Vagina (tissue), 2 donors: ENCODE measurements around the gene ZNF488. TPM values are rescaled to one million over a fixed set of nuclear protein-coding genes. Genes with fewer than 3 reads are reported as not detected.

Source experiments
- DNase-seq, 2 donors: peaks; one replicate each; pipeline ENCODE4 v3.0.0-alpha.2; 2017; ENCODE audit errors: extremely low spot score in 2 of 2
- H3K27ac ChIP-seq: fragments of 200-600 bp; sonication (generic); one replicate; pipeline ENCODE4 v1.5.1; 2019
- H3K27me3 ChIP-seq: fragments of 200-600 bp; sonication (generic); one replicate; pipeline ENCODE4 v1.5.1; 2019
- H3K36me3 ChIP-seq, 2 donors: fragments of 200-600 bp; sonication (generic); one replicate each; pipeline ENCODE4 v1.5.1; 2017 to 2019
- H3K4me1 ChIP-seq: fragments of 200-600 bp; sonication (generic); one replicate; pipeline ENCODE4 v1.5.1; 2019
- H3K4me3 ChIP-seq, 2 donors: fragments of 200-600 bp; sonication (generic); 1 replicate in 1 of 2; 2 replicates in 1 of 2; pipeline ENCODE4 v1.5.1; 2016 to 2019
- H3K9me3 ChIP-seq: fragments of 200-600 bp; sonication (generic); one replicate; pipeline ENCODE4 v1.5.1; 2019
- CTCF ChIP-seq, 3 experiments: fragments of 450-650 bp in 2 of 3; fragments of 200-600 bp in 1 of 3; sonication (generic) in 1 of 3; IDR thresholded peaks; one replicate each; pipeline ENCODE4 v1.5.1; 2017 to 2019; ENCODE audit warnings: antibody characterized with exemption in 3 of 3, mild to moderate bottlenecking in 2 of 3, moderate library complexity in 2 of 3
- POLR2A ChIP-seq, 2 donors: fragments of 450-650 bp; IDR thresholded peaks; one replicate each; pipeline ENCODE4 v1.6.1; 2017; ENCODE audit warnings: antibody characterized with exemption in 2 of 2, mild to moderate bottlenecking in 2 of 2, moderate library complexity in 2 of 2
- POLR2AphosphoS5 ChIP-seq, 2 donors: sonication (generic); formaldehyde crosslinking; IDR thresholded peaks; one replicate each; pipeline ENCODE4 v1.9.0; 2017; ENCODE audit warnings: antibody characterized with exemption in 2 of 2, mild to moderate bottlenecking in 2 of 2, low read depth in 1 of 2; ENCODE audit not compliant: insufficient read depth in 1 of 2
- intact Hi-C: fragments of 100-400 bp; cut with DNase I; formaldehyde crosslinking; loops from one replicate; pipeline ENCODE4 v1.15.1; 2023
- total RNA-seq: library from RNA; depleted of rRNA; stranded (reverse); fragments of >200 nt; gene quantifications from one replicate; pipeline ENCODE4 v1.2.3, GENCODE V29; 2016

ZNF488 gene
- total RNA-seq, 1 donor from 2014 or later: not detected

- TF ChIP-seq CTCF (IDR thresholded peaks at IDR 0.05) (no peak), POLR2A (IDR thresholded peaks at IDR 0.05) (no peak), POLR2AphosphoS5 (IDR thresholded peaks at IDR 0.05; ENCODE audit: insufficient read depth in 1 of 2, low read depth in 1 of 2) (no peak)
- intact Hi-C loops: no loop called here
- Histone ChIP-seq H3K9me3 (no peaks in the 10 kb centered on the region), H3K4me1 (no peaks in the 10 kb centered on the region), H3K4me3 (no peak overlapping the region), H3K27ac (no peak overlapping the region), H3K36me3 (no peaks in the 10 kb centered on the region), H3K27me3 (no peaks in the 10 kb centered on the region)
- no peak for DNase-seq
Measured at GRCh38 chr10:47323636-47324296, 60.3 kb downstream of the ZNF488 start.

GRCh38 chr10:47323087-47323486 lies 61.0 kb downstream of the ZNF488 start:
- no peak overlapping the region for H3K27ac ChIP-seq
- H3K9me3 ChIP-seq: no peaks in the 10 kb centered on the region
- no peaks in the 10 kb centered on the region for H3K36me3 ChIP-seq
- TF ChIP-seq POLR2AphosphoS5 (IDR thresholded peaks at IDR 0.05; ENCODE audit: insufficient read depth in 1 of 2, low read depth in 1 of 2): no peak
- TF ChIP-seq CTCF (IDR thresholded peaks at IDR 0.05): no peak
- TF ChIP-seq POLR2A (IDR thresholded peaks at IDR 0.05): no peak
- H3K27me3 ChIP-seq: no peaks in the 10 kb centered on the region
- no peak for DNase-seq
- no peak overlapping the region for H3K4me3 ChIP-seq
- intact Hi-C loops: no loop called here
- H3K4me1 ChIP-seq: no peaks in the 10 kb centered on the region

GRCh38 chr10:47322300-47323061 lies 61.6 kb downstream of the ZNF488 start, which contains the start of gene GDF2:
Gene GDF2 (plus strand): TSS chr10:47322454. CDS start chr10:47322669, 215 bp downstream.
- no peak within 1 kb of the TSS for H3K27ac ChIP-seq
- no peaks in the 10 kb centered on the region for H3K4me1 ChIP-seq
- no peaks in the 10 kb centered on the region for H3K36me3 ChIP-seq
- TF ChIP-seq POLR2A (IDR thresholded peaks at IDR 0.05): no peak
- no peak for TF ChIP-seq POLR2AphosphoS5 (IDR thresholded peaks at IDR 0.05; ENCODE audit: insufficient read depth in 1 of 2, low read depth in 1 of 2)
- TF ChIP-seq CTCF (IDR thresholded peaks at IDR 0.05): no peak
- no peak within 1 kb of the TSS for H3K4me3 ChIP-seq
- no peaks in the 10 kb centered on the region for H3K9me3 ChIP-seq
- no peak for DNase-seq
- intact Hi-C loops: no loop called here
- no peaks in the 10 kb centered on the region for H3K27me3 ChIP-seq

GRCh38 chr10:47321521-47322195 lies 62.4 kb downstream of the ZNF488 start:
- TF ChIP-seq POLR2A (IDR thresholded peaks at IDR 0.05) (no peak), CTCF (IDR thresholded peaks at IDR 0.05) (no peak)
- DNase-seq: no peak
- Histone ChIP-seq H3K27ac (no peak overlapping the region), H3K9me3 (no peaks in the 10 kb centered on the region), H3K4me1 (no peaks in the 10 kb centered on the region), H3K4me3 (no peak overlapping the region), H3K27me3 (no peaks in the 10 kb centered on the region), H3K36me3 (no peaks in the 10 kb centered on the region)
- intact Hi-C loops: no loop called here
